ENCODE measurements around the gene ARAF. TPM values are rescaled to one million over a fixed set of nuclear protein-coding genes. Genes with fewer than 3 reads are reported as not detected.
A peak's percentile ranks its signal among the peaks of the same experiment; 100 is the strongest.

Gene ARAF
- total and polyA plus RNA-seq, 2 of the 13 experiments (the other 11 are each of a cell fraction or from before 2014, with no cell fraction given): 18.0 to 33.1 TPM

GRCh38 chrX:47619486-47620302 lies 58.7 kb downstream of the ARAF start, which contains the start of gene SYN1 (continued):
- no peak for TF ChIP-seq TEAD2 (CRISPR knock-in tag; IDR thresholded peaks at IDR 0.05)
- TF ChIP-seq NFKBIZ (CRISPR knock-in tag; IDR thresholded peaks at IDR 0.05): no peak
- TF ChIP-seq MXD4 (CRISPR knock-in tag; IDR thresholded peaks at IDR 0.05): peak; percentile 44; the same call in 1 of the 2 replicates
- no peak for TF ChIP-seq HNRNPL (IDR thresholded peaks at IDR 0.05; ENCODE audit: low read depth, low read length)
- 0 out of 2 replicates have a peak, but pooled peaks have one; percentile 60 for TF ChIP-seq SNAPC5 (CRISPR knock-in tag; IDR thresholded peaks at IDR 0.05; ENCODE audit: borderline replicate concordance)
- TF ChIP-seq ZUFSP (CRISPR knock-in tag; IDR thresholded peaks at IDR 0.05; ENCODE audit: borderline replicate concordance): no peak
- TF ChIP-seq ZNF574 (CRISPR knock-in tag; IDR thresholded peaks at IDR 0.05): 0 out of 2 replicates have a peak, but pooled peaks have one; percentile 17
- no peak for TF ChIP-seq USF2 (IDR thresholded peaks at IDR 0.05; ENCODE audit: low read depth, low read length)
- no peak for TF ChIP-seq USF2 (CRISPR knock-in tag; IDR thresholded peaks at IDR 0.05; ENCODE audit: borderline replicate concordance)
- TF ChIP-seq HOXA7 (CRISPR knock-in tag; IDR thresholded peaks at IDR 0.05): no peak
- TF ChIP-seq HES4 (CRISPR knock-in tag; IDR thresholded peaks at IDR 0.05; ENCODE audit: borderline replicate concordance): peak; percentile 78
- no peak for TF ChIP-seq RBAK (CRISPR knock-in tag; IDR thresholded peaks at IDR 0.05)
- TF ChIP-seq MYNN (CRISPR knock-in tag; IDR thresholded peaks at IDR 0.05; ENCODE audit: low read depth): no peak
- TF ChIP-seq NRL (CRISPR knock-in tag; IDR thresholded peaks at IDR 0.05; ENCODE audit: borderline replicate concordance): no peak
- peak; percentile 59; the same call in 1 of the 2 replicates for TF ChIP-seq ZBTB21 (CRISPR knock-in tag; IDR thresholded peaks at IDR 0.05)
- no peak for TF ChIP-seq ZFP41 (CRISPR knock-in tag; IDR thresholded peaks at IDR 0.05; ENCODE audit: borderline replicate concordance)
- TF ChIP-seq NCOA2 (CRISPR knock-in tag; IDR thresholded peaks at IDR 0.05): no peak
- 0 out of 2 replicates have a peak, but pooled peaks have one; percentile 31 for TF ChIP-seq RXRB (CRISPR knock-in tag; IDR thresholded peaks at IDR 0.05; ENCODE audit: borderline replicate concordance)
- no peak for TF ChIP-seq ZNF329 (CRISPR knock-in tag; IDR thresholded peaks at IDR 0.05; ENCODE audit: low read depth)
- no peak for TF ChIP-seq ZNF205 (CRISPR knock-in tag; IDR thresholded peaks at IDR 0.05)
- no peak for TF ChIP-seq ZNF619 (CRISPR knock-in tag; IDR thresholded peaks at IDR 0.05)
- TF ChIP-seq MED13 (CRISPR knock-in tag; IDR thresholded peaks at IDR 0.05): 0 out of 2 replicates have a peak, but pooled peaks have one; percentile 35
- TF ChIP-seq NFRKB (IDR thresholded peaks at IDR 0.05): no peak
